ENCODE results near the gene XRCC6. TPM values are rescaled to one million over a fixed set of nuclear protein-coding genes. Genes with fewer than 3 reads are reported as not detected.

XRCC6 gene
- total and polyA plus RNA-seq, 9 of the 15 experiments (the other 6 are each of a cell fraction or from before 2014, with no cell fraction given): 151 to 440 (median 318) TPM

DNA sequence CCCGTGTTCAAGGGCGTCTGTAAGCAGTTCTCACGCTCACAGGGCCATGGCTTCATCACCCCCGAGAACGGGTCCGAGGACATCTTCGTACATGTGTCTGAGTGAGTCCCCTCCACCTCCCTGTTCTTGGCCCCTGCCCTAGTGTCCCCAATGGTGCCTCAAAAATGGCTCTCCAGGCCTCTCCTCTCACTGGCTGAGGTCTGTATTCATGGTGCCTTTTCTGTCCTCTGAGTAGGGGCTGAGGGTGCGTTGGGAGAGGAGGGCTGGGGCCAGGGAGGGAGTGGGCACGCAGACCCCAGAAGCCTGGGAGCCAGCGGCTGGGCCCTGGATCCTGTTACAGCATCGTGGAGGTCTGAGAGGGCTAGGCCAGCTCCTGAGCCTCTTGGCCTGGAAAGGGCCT is 47.4 kb upstream of the XRCC6 start:
- peak overlapping the region in 1 of 2 experiments; percentile 42; a peak in 1 of 4 replicates for H3K9ac ChIP-seq (ENCODE audit: insufficient read depth in 1 of 2, low read depth in 2 of 2, low read length in 2 of 2)
- DNase-seq (ENCODE audit: extremely low read depth in 1 of 4, low spot score in 3 of 4): no peak
- no peak for ATAC-seq
- H3K9me1 ChIP-seq (ENCODE audit: control insufficient read depth, insufficient read depth, low read length): no peaks in the 10 kb centered on the region
- H3K4me1 ChIP-seq (replicated peaks in 1 of 2; ENCODE audit: control insufficient read depth in 2 of 2, insufficient read depth in 2 of 2, low read length in 2 of 2): peaks cover 6 to 40% of the 10 kb centered on the region in 2 experiments; a peak in 4 of 5 replicates
- H3K4me3 ChIP-seq: no peak overlapping the region
- TF ChIP-seq NFRKB (IDR thresholded peaks at IDR 0.05; ENCODE audit: low read depth) (no peak), MED1 (CRISPR knock-in tag; IDR thresholded peaks at IDR 0.05; ENCODE audit: borderline replicate concordance) (no peak), POLR2G (IDR thresholded peaks at IDR 0.05; ENCODE audit: low read depth, low read length) (peak; percentile 23; the same call in 1 of the 2 replicates), SMARCA5 (IDR thresholded peaks at IDR 0.05) (no peak), EZH2 (IDR thresholded peaks at IDR 0.05; ENCODE audit: borderline replicate concordance, low read depth, low read length) (no peak)
- TF ChIP-seq, protein P1, sequence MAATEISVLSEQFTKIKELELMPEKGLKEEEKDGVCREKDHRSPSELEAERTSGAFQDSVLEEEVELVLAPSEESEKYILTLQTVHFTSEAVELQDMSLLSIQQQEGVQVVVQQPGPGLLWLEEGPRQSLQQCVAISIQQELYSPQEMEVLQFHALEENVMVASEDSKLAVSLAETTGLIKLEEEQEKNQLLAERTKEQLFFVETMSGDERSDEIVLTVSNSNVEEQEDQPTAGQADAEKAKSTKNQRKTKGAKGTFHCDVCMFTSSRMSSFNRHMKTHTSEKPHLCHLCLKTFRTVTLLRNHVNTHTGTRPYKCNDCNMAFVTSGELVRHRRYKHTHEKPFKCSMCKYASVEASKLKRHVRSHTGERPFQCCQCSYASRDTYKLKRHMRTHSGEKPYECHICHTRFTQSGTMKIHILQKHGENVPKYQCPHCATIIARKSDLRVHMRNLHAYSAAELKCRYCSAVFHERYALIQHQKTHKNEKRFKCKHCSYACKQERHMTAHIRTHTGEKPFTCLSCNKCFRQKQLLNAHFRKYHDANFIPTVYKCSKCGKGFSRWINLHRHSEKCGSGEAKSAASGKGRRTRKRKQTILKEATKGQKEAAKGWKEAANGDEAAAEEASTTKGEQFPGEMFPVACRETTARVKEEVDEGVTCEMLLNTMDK (IDR thresholded peaks at IDR 0.05; ENCODE audit: borderline replicate concordance, insufficient read depth, low read depth, low read length, poor library complexity, severe bottlenecking): no peak
- peak overlapping the region; percentile 7; the same call in 1 of the 3 replicates for H3K27ac ChIP-seq (ENCODE audit: extremely low read depth, low read depth, low read length)
- peaks cover 8% of the 10 kb centered on the region; the same call in 1 of the 3 replicates for H3K36me3 ChIP-seq (ENCODE audit: control insufficient read depth, insufficient read depth, low read length)
- no peaks in the 10 kb centered on the region for H3K79me2 ChIP-seq (ENCODE audit: control insufficient read depth, insufficient read depth, low read length)
- ChIA-PET CTCF (ENCODE audit: low intra/inter-chr PET ratio) (no interaction called here), POLR2A (interaction anchor here (0.6 to 1.3 kb wide), 4 partner anchors 11 to 127 kb away, joined by 3 to 4 read pairs (median 4); partner anchors contain the start of gene TOB2)
- no peaks in the 10 kb centered on the region for H3K9me3 ChIP-seq (replicated peaks; ENCODE audit: control insufficient read depth, insufficient read depth, low read depth, low read length)
- H3K4me2 ChIP-seq (ENCODE audit: insufficient read depth, low read length): 0 out of 2 replicates have a peak overlapping the region, but pooled peaks have one; percentile 11
- peak overlapping the region; percentile 9; the same call in 1 of the 2 replicates for H2AFZ ChIP-seq (ENCODE audit: low read depth, low read length)
- no peaks in the 10 kb centered on the region for H3K27me3 ChIP-seq (ENCODE audit: control insufficient read depth in 2 of 2, insufficient read depth in 2 of 2, low read length in 2 of 2)
- no TSS peak for BruUV-seq (replicated peaks)
- 74% methylated on average over 7 of the region's 11 CpGs for WGBS (ENCODE audit: insufficient coverage, low coverage, missing lambda C conversion rate)
- in situ Hi-C loops (cut with MboI): no loop called here
- no peak for FAIRE-seq
- intact Hi-C loops (cut with micrococcal nuclease): no loop called here
- H4K20me1 ChIP-seq (replicated peaks; ENCODE audit: control insufficient read depth, insufficient read depth, low read length): no peaks in the 10 kb centered on the region

Data from K562 (cell line).